Mucosa of descending colon (tissue), 3 donors: ENCODE data around the gene NOL7. TPM values are rescaled to one million over a fixed set of nuclear protein-coding genes. Genes with fewer than 3 reads are reported as not detected.

Experiments
- ATAC-seq: fragments of 200-7000 bp; cut with Tn5 transposase; one replicate; pipeline ENCODE4 v1.9.1; 2020; ENCODE audit warnings: mild to moderate bottlenecking, moderate library complexity
- DNase-seq, 3 donors: peaks; one replicate each; pipeline ENCODE4 v3.0.0-alpha.2; 2020
- H3K36me3 ChIP-seq: fragments of 200-600 bp; one replicate; pipeline ENCODE4 v1.8.0; 2021; ENCODE audit warnings: low read depth, mild to moderate bottlenecking
- H3K4me1 ChIP-seq: fragments of 200-600 bp; one replicate; pipeline ENCODE4 v1.8.0; 2021; ENCODE audit warnings: low read depth, mild to moderate bottlenecking
- H3K4me3 ChIP-seq: fragments of 200-600 bp; one replicate; pipeline ENCODE4 v1.8.0; 2021; ENCODE audit warnings: mild to moderate bottlenecking
- H3K9me3 ChIP-seq: fragments of 200-600 bp; one replicate; pipeline ENCODE4 v1.8.0; 2021; ENCODE audit warnings: mild to moderate bottlenecking
- intact Hi-C, 2 donors: fragments of 100-400 bp; cut with DNase I in 1 of 2; cut with micrococcal nuclease in 1 of 2; formaldehyde crosslinking; loops; one replicate each; pipeline versions ENCODE4 v1.11.0 to v1.11.1; 2022; cut with DNase I, micrococcal nuclease
- long read RNA-seq, 2 donors: library from polyadenylated mRNA; unstranded; transcript quantifications; one replicate each; pipeline ENCODE4 v2.0.0, GENCODE V29; 2019 to 2021
- total RNA-seq, 3 donors: library from RNA; stranded (reverse); fragmentation: NEBNext Ultra II Directional in 2 of 3; extraction: Animal tissue kit (Norgen Biotek cat#: 25700) in 2 of 3; gene quantifications; one replicate each; pipeline versions ENCODE4 v1.2.1 to v1.2.4, GENCODE V29; 2021 to 2023
- TF ChIP-seq, protein P1 (sequence below): fragments of 200-600 bp; IDR thresholded peaks from one replicate; pipeline ENCODE4 v1.8.0; 2022; ENCODE audit warnings: antibody characterized with exemption, mild to moderate bottlenecking
- donor health status: DM: no; HTN: no; CAD: no; lungs with moderate emphysema.
- donor health status: DM: no; HTN: no; CAD: no.
- donor health status: DM: no; HTN: yes; CAD: no.

Gene NOL7
- 10 to 100 TPM; 47.4 to 53.9 (median 49.0) TPM for total RNA-seq
- long read RNA-seq, donor 1, transcript NOL7-202 (8 exons, 1,184 nt) = major isoform, 82 of 89 reads
- long read RNA-seq, donor 1, partial matches to known transcripts = 3 of 89 reads
- long read RNA-seq, donor 1, other reads (novel, unspliced or antisense) = 3 of 89 reads
- long read RNA-seq, donor 2, transcript NOL7-202 (8 exons, 1,184 nt) = major isoform, 65 of 85 reads
- long read RNA-seq, donor 2, partial matches to known transcripts = 16 of 85 reads
- long read RNA-seq, donor 2, other reads (novel, unspliced or antisense) = 0 of 85 reads

DNA sequence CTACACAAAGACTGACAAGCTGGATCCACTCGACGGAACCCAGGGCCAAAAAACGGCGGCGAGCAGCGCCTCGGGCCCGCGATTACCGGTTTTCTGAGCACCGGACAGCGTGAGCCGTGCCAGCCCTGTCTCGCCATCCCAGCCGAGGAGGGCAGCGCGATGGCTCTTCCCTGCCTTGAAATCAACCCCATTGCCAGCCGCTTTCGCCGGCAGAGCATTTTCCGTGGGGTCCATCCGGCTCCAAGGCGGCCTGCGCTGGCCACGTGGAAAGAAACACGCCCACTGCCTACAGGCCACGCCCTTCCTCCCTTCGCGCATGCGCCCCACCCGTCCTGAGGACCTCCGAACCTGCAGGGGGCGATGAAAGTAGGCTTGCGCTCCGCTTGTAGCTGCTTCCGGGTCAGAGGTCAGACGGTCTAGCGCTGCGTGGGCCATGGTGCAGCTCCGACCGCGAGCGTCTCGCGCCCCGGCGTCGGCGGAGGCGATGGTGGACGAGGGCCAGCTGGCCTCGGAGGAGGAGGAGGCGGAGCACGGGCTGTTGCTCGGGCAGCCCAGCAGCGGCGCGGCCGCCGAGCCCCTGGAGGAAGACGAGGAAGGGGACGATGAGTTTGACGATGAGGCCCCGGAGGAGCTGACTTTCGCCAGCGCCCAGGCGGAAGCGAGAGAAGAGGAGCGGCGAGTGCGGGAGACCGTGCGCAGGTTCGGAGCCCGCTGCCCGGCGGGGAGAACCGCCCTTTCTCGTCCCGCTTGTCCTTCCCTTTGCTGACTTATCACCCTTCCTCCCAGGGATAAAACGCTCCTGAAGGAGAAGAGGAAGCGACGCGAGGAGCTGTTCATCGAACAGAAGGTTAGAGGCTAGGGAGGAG, at the start of gene NOL7:
TSS of gene NOL7 (plus strand) at position 410 of the 866 bp plus-strand sequence. CDS start at position 434, 24 bp downstream.
- intact Hi-C loops = no loop called here
- TF ChIP-seq, protein P1, sequence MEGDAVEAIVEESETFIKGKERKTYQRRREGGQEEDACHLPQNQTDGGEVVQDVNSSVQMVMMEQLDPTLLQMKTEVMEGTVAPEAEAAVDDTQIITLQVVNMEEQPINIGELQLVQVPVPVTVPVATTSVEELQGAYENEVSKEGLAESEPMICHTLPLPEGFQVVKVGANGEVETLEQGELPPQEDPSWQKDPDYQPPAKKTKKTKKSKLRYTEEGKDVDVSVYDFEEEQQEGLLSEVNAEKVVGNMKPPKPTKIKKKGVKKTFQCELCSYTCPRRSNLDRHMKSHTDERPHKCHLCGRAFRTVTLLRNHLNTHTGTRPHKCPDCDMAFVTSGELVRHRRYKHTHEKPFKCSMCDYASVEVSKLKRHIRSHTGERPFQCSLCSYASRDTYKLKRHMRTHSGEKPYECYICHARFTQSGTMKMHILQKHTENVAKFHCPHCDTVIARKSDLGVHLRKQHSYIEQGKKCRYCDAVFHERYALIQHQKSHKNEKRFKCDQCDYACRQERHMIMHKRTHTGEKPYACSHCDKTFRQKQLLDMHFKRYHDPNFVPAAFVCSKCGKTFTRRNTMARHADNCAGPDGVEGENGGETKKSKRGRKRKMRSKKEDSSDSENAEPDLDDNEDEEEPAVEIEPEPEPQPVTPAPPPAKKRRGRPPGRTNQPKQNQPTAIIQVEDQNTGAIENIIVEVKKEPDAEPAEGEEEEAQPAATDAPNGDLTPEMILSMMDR = peak; percentile 94
- ATAC-seq = peak; percentile 98

DNA sequence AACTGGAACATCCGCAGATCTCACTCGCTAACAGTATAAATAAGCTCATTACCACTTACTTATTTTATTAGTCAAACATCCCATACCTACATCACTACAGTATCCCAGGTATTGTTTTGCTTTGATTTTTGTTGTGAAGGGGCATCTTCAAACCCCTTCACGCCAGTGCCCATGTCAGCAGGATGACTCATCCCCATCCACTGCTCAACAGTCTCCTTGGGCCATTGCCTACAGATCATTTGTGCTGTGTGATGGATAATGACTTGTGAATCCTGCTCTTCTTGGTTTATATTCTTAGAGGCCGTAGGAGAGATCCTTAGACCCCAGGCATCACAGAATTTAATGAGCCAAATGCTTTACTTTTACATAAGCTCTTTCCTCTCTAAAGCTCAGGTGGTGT, 49.2 kb upstream of the NOL7 start:
- no peak for ATAC-seq
- Histone ChIP-seq H3K36me3 (no peaks in the 10 kb centered on the region), H3K9me3 (no peaks in the 10 kb centered on the region), H3K4me1 (no peaks in the 10 kb centered on the region), H3K4me3 (no peak overlapping the region)
- TF ChIP-seq, protein P1 = no peak
- intact Hi-C loops = no loop called here
- no peak for DNase-seq

More for the DNA sequence above, at the start of gene NOL7:
- H3K36me3 ChIP-seq = no peaks in the 10 kb centered on the region
- H3K4me3 ChIP-seq = peak within 1 kb of the TSS; percentile 74
- H3K9me3 ChIP-seq = no peaks in the 10 kb centered on the region
- peaks cover 19% of the 10 kb centered on the region for H3K4me1 ChIP-seq
- peak; percentile 98 to 99 (median 98) for DNase-seq

DNA sequence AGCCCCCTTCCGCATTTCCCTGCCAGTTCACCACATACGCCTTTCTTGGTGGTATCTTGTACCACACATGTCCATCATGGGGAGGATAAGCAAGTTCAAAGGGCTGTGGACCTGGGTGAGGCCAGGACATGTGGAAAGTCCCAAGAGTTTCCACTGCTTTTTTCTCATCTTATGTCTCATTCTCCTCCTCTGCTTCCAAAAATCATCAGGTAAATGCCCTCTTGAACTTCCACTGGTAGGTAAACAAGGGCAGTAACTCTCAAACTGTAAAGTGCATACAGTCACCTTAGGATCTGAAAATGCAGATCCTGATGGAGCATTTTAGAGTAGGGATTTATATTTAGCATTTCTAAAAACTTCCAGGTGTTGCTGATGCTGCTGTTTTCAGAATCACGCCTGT, 48.6 kb upstream of the NOL7 start:
- H3K4me3 ChIP-seq = no peak overlapping the region
- no peaks in the 10 kb centered on the region for H3K4me1 ChIP-seq
- no peaks in the 10 kb centered on the region for H3K9me3 ChIP-seq
- ATAC-seq (no peak), DNase-seq (no peak)
- intact Hi-C loops = no loop called here
- TF ChIP-seq, protein P1 = no peak
- no peaks in the 10 kb centered on the region for H3K36me3 ChIP-seq

DNA sequence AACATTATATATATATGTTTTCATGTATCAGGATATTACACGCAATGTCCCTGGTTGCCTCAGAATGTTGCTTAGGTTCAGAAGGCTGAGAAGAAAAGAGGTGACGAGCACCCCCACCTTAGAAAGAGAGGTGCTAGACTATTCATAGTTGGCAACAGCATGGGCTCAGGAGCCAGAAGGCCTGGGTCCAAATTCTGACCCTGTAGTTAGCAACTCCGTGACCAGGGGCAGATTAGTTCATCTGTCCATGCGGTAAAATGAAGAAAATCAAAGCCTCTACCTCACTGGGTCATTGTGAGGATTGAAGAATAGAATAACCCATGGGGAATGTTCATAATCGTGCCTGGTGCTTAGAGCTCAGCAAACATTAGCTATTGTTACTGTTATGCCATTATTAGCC, 46.2 kb upstream of the NOL7 start:
- no peak for ATAC-seq
- TF ChIP-seq, protein P1 = no peak
- Histone ChIP-seq H3K36me3 (no peaks in the 10 kb centered on the region), H3K4me3 (no peak overlapping the region), H3K4me1 (no peaks in the 10 kb centered on the region), H3K9me3 (no peaks in the 10 kb centered on the region)
- DNase-seq = no peak
- intact Hi-C loops = no loop called here

DNA sequence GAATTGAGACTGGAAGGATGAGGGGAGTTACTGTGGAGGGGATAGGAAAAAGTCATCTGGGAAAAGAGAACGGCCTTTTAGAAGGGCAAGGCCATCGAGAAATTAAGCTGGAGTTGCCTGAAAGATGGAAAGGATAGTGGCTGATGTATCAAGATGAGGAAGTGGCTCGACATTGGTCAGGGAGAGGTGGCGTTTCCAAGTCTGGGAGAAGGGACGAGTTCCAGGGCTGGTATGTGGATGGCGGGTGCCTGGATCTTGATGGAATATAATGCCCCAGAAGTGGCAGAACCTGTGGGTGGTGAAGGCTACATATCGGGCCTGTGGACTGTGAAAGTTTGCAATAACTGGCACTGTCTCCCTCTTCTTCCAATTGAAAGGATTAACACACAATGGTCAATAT, 42.9 kb upstream of the NOL7 start:
- no peak for ATAC-seq
- intact Hi-C loops = loop anchor here in 1 of 2 donors (10.0 kb wide), 1 partner anchor 237 kb away; no protein-coding TSS in a partner anchor

More for the DNA sequence above, 42.9 kb upstream of the NOL7 start:
- H3K4me3 ChIP-seq = no peak overlapping the region
- TF ChIP-seq, protein P1 = no peak
- DNase-seq = no peak
- H3K36me3 ChIP-seq = no peaks in the 10 kb centered on the region
- no peaks in the 10 kb centered on the region for H3K9me3 ChIP-seq
- H3K4me1 ChIP-seq = peaks cover 3% of the 10 kb centered on the region
